Measurements from ENCODE around the gene MEN1.

MEN1 gene

GRCh38 chr11:64774144-64774543 lies 36.2 kb downstream of the MEN1 start:
- no peak overlapping the region for H3K4me3 ChIP-seq (ENCODE audit: low read depth, low read length, poor library complexity, severe bottlenecking)
- H3K4me1 ChIP-seq (ENCODE audit: insufficient read depth, low read length, severe bottlenecking), result peaks cover 58% of the 10 kb centered on the region
- TF ChIP-seq CTCF (IDR thresholded peaks at IDR 0.05; ENCODE audit: low read length) (no peak), EZH2 (IDR thresholded peaks at IDR 0.05; ENCODE audit: borderline replicate concordance, low read length) (no peak)

GRCh38 chr11:64772303-64773018 lies 37.9 kb downstream of the MEN1 start:
- Histone ChIP-seq H3K4me2 (ENCODE audit: low read length) (peak overlapping the region; percentile 27; the same call in 1 of the 2 replicates), H3F3A (ENCODE audit: insufficient read depth, low read length) (peaks cover 19% of the 10 kb centered on the region)
- no peak for TF ChIP-seq EZH2 (IDR thresholded peaks at IDR 0.05; ENCODE audit: borderline replicate concordance, low read length)

More at GRCh38 chr11:64774144-64774543, 36.2 kb downstream of the MEN1 start:
- Histone ChIP-seq H3K9ac (ENCODE audit: low read length) (no peak overlapping the region), H2AFZ (ENCODE audit: low read length) (no peak overlapping the region), H3K9me2 (ENCODE audit: low read depth, low read length) (no peaks in the 10 kb centered on the region), H3K79me2 (ENCODE audit: insufficient read depth, low read length) (peaks cover 27% of the 10 kb centered on the region), H3F3A (ENCODE audit: insufficient read depth, low read length) (peaks cover 16% of the 10 kb centered on the region), H3K27me3 (ENCODE audit: insufficient read depth, low read length) (no peaks in the 10 kb centered on the region), H4K20me1 (ENCODE audit: insufficient read depth, low read length) (peaks cover 13% of the 10 kb centered on the region), H3K4me2 (ENCODE audit: low read length) (no peak overlapping the region), H3K27ac (ENCODE audit: low read depth, low read length, poor library complexity, severe bottlenecking) (no peak overlapping the region), H3K36me3 (ENCODE audit: insufficient read depth, low read length) (peaks cover 84% of the 10 kb centered on the region), H3K9me3 (ENCODE audit: low read length) (no peaks in the 10 kb centered on the region)

GRCh38 chr11:64771861-64772260 lies 38.5 kb downstream of the MEN1 start:
- H4K20me1 ChIP-seq (ENCODE audit: insufficient read depth, low read length), result peaks cover 8% of the 10 kb centered on the region
- peaks cover 100% of the 10 kb centered on the region for H3K36me3 ChIP-seq (ENCODE audit: insufficient read depth, low read length)
- H3K9me3 ChIP-seq (ENCODE audit: low read length), result no peaks in the 10 kb centered on the region
- TF ChIP-seq EZH2 (IDR thresholded peaks at IDR 0.05; ENCODE audit: borderline replicate concordance, low read length), result no peak
- TF ChIP-seq CTCF (IDR thresholded peaks at IDR 0.05; ENCODE audit: low read length), result no peak
- no peaks in the 10 kb centered on the region for H3K27me3 ChIP-seq (ENCODE audit: insufficient read depth, low read length)
- peaks cover 19% of the 10 kb centered on the region for H3F3A ChIP-seq (ENCODE audit: insufficient read depth, low read length)
- no peak overlapping the region for H3K4me3 ChIP-seq (ENCODE audit: low read depth, low read length, poor library complexity, severe bottlenecking)
- peaks cover 52% of the 10 kb centered on the region for H3K4me1 ChIP-seq (ENCODE audit: insufficient read depth, low read length, severe bottlenecking)
- H3K9me2 ChIP-seq (ENCODE audit: low read depth, low read length), result no peaks in the 10 kb centered on the region
- peaks cover 20% of the 10 kb centered on the region for H3K79me2 ChIP-seq (ENCODE audit: insufficient read depth, low read length)
- H2AFZ ChIP-seq (ENCODE audit: low read length), result no peak overlapping the region
- H3K4me2 ChIP-seq (ENCODE audit: low read length), result no peak overlapping the region
- no peak overlapping the region for H3K9ac ChIP-seq (ENCODE audit: low read length)
- peak overlapping the region; percentile 68 for H3K27ac ChIP-seq (ENCODE audit: low read depth, low read length, poor library complexity, severe bottlenecking)

More at GRCh38 chr11:64772303-64773018, 37.9 kb downstream of the MEN1 start:
- Histone ChIP-seq H3K9me2 (ENCODE audit: low read depth, low read length) (no peaks in the 10 kb centered on the region), H3K9me3 (ENCODE audit: low read length) (no peaks in the 10 kb centered on the region), H3K36me3 (ENCODE audit: insufficient read depth, low read length) (peaks cover 100% of the 10 kb centered on the region), H2AFZ (ENCODE audit: low read length) (no peak overlapping the region), H3K9ac (ENCODE audit: low read length) (no peak overlapping the region; the same call in 1 of the 2 replicates), H3K27me3 (ENCODE audit: insufficient read depth, low read length) (no peaks in the 10 kb centered on the region), H3K4me3 (ENCODE audit: low read depth, low read length, poor library complexity, severe bottlenecking) (no peak overlapping the region), H3K79me2 (ENCODE audit: insufficient read depth, low read length) (peaks cover 26% of the 10 kb centered on the region), H4K20me1 (ENCODE audit: insufficient read depth, low read length) (peaks cover 13% of the 10 kb centered on the region), H3K4me1 (ENCODE audit: insufficient read depth, low read length, severe bottlenecking) (peaks cover 57% of the 10 kb centered on the region), H3K27ac (ENCODE audit: low read depth, low read length, poor library complexity, severe bottlenecking) (peak overlapping the region; percentile 68)

Data from OCI-LY1 (cell line).